Ascending aorta (tissue), 2 donors: ENCODE results near the gene SBSN. TPM values are rescaled to one million over a fixed set of nuclear protein-coding genes. Genes with fewer than 3 reads are reported as not detected.

Experiments used
- DNase-seq, 2 donors: peaks; one replicate each; pipeline ENCODE4 v3.0.0-alpha.2; 2019; ENCODE audit warnings: low spot score in 2 of 2
- H3K27ac ChIP-seq, 2 donors: fragments of 200-600 bp; sonication (generic); one replicate each; pipeline ENCODE4 v1.5.1; 2016 to 2017; ENCODE audit warnings: mild to moderate bottlenecking in 1 of 2
- H3K27me3 ChIP-seq: fragments of 200-600 bp; sonication (generic); one replicate; pipeline ENCODE4 v1.5.1; 2017
- H3K36me3 ChIP-seq, 2 donors: fragments of 200-600 bp; sonication (generic); one replicate each; pipeline ENCODE4 v1.5.1; 2016
- H3K4me1 ChIP-seq, 2 donors: fragments of 200-600 bp; sonication (generic); one replicate each; pipeline ENCODE4 v1.5.1; 2016 to 2017; ENCODE audit warnings: mild to moderate bottlenecking in 1 of 2
- H3K4me3 ChIP-seq, 2 donors: fragments of 200-600 bp; sonication (generic); one replicate each; pipeline ENCODE4 v1.5.1; 2016 to 2017; ENCODE audit warnings: mild to moderate bottlenecking in 1 of 2
- H3K9me3 ChIP-seq, 2 donors: fragments of 200-600 bp; sonication (generic); one replicate each; pipeline ENCODE4 v1.5.1; 2016
- intact Hi-C: fragments of 100-400 bp; cut with DNase I; formaldehyde crosslinking; loops from one replicate; pipeline ENCODE4 v1.15.1; 2023
- total RNA-seq: library from RNA; depleted of rRNA; stranded (reverse); fragments of >200 nt; gene quantifications from one replicate; pipeline ENCODE4 v1.1.0, GENCODE V29; 2016
- TF ChIP-seq, protein P1 (sequence below), 3 experiments: fragments of 200-600 bp in 2 of 3; fragments of 450-650 bp in 1 of 3; sonication (generic) in 2 of 3; IDR thresholded peaks; one replicate each; pipeline ENCODE4 v1.5.1; 2016 to 2019; ENCODE audit warnings: antibody characterized with exemption in 3 of 3, mild to moderate bottlenecking in 1 of 3, moderate library complexity in 1 of 3

Gene SBSN
- total RNA-seq, 1 donor from 2014 or later = not detected

DNA sequence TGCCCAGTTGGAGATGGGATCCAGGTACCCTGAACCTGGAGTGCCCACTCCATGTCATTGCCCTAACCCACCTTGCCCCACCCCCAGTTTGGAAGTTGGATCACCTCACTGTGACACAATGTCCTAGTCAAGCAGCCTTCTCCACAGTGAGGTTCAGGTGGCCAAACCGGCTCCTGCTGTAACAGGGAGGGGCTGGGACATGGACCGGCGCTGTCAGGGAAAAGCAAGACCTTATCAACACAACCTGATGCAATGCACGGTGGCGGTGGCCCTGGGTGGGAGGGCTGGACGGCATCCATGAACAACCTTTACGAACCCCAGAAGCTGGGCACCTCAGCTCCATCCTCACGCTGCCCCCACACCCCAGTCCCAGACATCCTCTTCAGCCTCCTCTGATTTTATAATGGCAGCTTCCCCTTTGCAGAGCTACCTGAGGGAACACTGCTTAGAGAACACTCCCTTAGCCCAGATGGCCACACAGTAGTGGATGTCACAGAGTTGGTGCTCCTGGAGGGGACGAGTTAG is 36.2 kb downstream of the SBSN start:
- Histone ChIP-seq H3K27me3 (no peaks in the 10 kb centered on the region), H3K4me3 (no peak overlapping the region), H3K36me3 (no peaks in the 10 kb centered on the region), H3K9me3 (no peaks in the 10 kb centered on the region), H3K27ac (no peak overlapping the region), H3K4me1 (no peaks in the 10 kb centered on the region)
- intact Hi-C loops = no loop called here
- TF ChIP-seq, protein P1, sequence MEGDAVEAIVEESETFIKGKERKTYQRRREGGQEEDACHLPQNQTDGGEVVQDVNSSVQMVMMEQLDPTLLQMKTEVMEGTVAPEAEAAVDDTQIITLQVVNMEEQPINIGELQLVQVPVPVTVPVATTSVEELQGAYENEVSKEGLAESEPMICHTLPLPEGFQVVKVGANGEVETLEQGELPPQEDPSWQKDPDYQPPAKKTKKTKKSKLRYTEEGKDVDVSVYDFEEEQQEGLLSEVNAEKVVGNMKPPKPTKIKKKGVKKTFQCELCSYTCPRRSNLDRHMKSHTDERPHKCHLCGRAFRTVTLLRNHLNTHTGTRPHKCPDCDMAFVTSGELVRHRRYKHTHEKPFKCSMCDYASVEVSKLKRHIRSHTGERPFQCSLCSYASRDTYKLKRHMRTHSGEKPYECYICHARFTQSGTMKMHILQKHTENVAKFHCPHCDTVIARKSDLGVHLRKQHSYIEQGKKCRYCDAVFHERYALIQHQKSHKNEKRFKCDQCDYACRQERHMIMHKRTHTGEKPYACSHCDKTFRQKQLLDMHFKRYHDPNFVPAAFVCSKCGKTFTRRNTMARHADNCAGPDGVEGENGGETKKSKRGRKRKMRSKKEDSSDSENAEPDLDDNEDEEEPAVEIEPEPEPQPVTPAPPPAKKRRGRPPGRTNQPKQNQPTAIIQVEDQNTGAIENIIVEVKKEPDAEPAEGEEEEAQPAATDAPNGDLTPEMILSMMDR (IDR thresholded peaks at IDR 0.05) = no peak
- DNase-seq = no peak

DNA sequence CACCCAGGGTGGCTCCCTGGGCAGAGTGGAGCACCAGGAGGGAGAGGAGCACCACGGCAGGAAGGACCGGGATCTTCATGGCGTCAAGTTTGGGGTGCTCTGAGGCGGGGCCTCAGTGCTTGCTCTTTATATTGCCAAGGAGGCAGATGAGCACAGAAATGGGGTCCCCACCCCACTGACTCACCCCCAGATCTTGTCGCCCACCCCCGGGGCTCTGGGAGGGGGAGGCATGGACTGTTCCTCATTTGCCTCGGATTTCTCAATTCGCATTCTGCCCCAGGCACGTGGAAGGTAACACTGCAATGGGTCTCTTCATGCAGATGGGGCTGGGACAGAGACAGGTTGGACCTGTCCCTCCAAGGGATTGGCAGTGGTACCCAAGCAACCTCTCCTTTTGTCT is 37.7 kb downstream of the SBSN start, which contains the start of gene KRTDAP:
KRTDAP (minus strand) TSS at position 101 of the 400 bp plus-strand sequence; CDS start at position 79, 22 bp downstream.
- DNase-seq = no peak
- no peak within 1 kb of the TSS for H3K4me3 ChIP-seq
- no peaks in the 10 kb centered on the region for H3K4me1 ChIP-seq
- no peaks in the 10 kb centered on the region for H3K36me3 ChIP-seq
- TF ChIP-seq, protein P1 (IDR thresholded peaks at IDR 0.05) = no peak
- no peak within 1 kb of the TSS for H3K27ac ChIP-seq
- H3K27me3 ChIP-seq = no peaks in the 10 kb centered on the region
- intact Hi-C loops = no loop called here
- no peaks in the 10 kb centered on the region for H3K9me3 ChIP-seq

DNA sequence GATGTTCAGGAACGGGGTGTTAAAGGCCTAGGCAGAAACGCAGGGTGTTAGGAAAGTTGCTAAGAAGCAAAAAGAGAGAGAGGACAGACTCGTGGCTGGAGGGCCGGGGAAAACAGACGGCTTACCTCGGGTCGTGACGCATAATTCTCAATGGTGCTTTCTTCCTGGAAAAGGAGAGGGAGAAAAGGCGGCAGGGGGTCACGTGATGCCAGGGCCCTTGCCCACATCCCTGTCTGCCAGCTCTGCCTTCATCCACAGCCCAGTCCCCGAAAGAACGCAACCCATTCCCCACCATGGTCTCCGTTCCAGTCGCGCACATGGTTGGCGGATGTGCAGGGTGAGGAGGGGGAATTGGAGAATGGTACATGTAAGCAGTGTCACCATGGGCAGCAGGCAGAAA is 39.4 kb downstream of the SBSN start:
- H3K4me1 ChIP-seq = no peaks in the 10 kb centered on the region
- no peak for DNase-seq
- no peaks in the 10 kb centered on the region for H3K27me3 ChIP-seq
- TF ChIP-seq, protein P1 (IDR thresholded peaks at IDR 0.05) = no peak
- H3K27ac ChIP-seq = no peak overlapping the region
- no peaks in the 10 kb centered on the region for H3K9me3 ChIP-seq
- no peaks in the 10 kb centered on the region for H3K36me3 ChIP-seq
- H3K4me3 ChIP-seq = no peak overlapping the region
- intact Hi-C loops = no loop called here

DNA sequence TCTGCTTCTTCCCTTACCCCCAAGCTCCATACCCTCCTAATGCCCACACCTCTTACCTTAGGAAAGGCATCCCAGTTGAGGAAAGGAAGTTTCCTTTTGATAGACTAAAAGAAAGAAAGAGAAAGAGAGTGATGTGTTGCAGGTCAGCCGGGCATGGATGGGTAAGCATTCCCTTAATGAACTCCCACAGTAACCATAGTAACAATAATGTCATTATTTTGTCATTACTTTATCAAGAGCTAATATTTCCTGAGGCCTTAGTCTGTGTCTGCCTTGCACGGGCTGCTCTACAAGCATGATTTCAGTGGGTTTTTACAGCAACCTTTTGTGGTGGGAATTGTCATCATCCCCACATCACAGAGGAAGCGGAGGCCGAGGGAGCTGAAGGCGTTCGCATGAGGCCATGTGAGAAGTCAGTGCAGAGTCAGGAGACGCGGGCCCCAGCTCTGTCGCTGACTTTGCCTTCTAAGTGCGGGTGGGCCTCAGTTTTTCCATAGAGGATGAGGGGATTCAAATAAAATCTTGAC is 40.4 kb downstream of the SBSN start:
- DNase-seq = no peak
- intact Hi-C loops = no loop called here
- H3K27me3 ChIP-seq = no peaks in the 10 kb centered on the region

DNA sequence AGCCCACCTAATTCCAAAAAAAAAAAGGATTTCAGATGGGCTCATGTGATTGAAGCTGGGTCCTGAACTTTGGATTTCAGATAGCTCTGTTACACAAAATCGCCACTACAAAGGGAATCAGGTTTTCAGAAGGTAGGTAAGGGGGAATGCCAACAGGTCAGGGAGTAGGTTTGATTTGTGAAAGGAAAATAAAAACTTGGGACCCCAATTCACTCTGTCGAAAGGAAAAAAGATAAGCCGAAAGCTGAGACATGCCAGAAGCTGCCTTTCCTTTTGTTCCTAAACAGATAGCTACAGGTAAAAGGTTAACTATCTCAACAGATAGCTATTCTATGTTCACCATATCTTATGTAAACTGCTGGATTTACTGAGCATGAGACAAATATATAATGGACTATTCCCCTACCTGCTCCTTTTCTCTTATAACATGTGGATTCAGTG is 41.8 kb downstream of the SBSN start:
- TF ChIP-seq, protein P1 (IDR thresholded peaks at IDR 0.05) = no peak
- H3K4me3 ChIP-seq = no peak overlapping the region

More for the DNA sequence above, 40.4 kb downstream of the SBSN start:
- Histone ChIP-seq H3K4me1 (no peaks in the 10 kb centered on the region), H3K27ac (no peak overlapping the region), H3K9me3 (no peaks in the 10 kb centered on the region), H3K36me3 (no peaks in the 10 kb centered on the region), H3K4me3 (no peak overlapping the region)
- TF ChIP-seq, protein P1 (IDR thresholded peaks at IDR 0.05) = no peak

More for the DNA sequence above, 41.8 kb downstream of the SBSN start:
- Histone ChIP-seq H3K9me3 (no peaks in the 10 kb centered on the region), H3K4me1 (no peaks in the 10 kb centered on the region), H3K27me3 (no peaks in the 10 kb centered on the region), H3K36me3 (no peaks in the 10 kb centered on the region), H3K27ac (no peak overlapping the region)
- intact Hi-C loops = no loop called here
- no peak for DNase-seq
